AG10803 (cell line): ENCODE results near the gene DPF3.
A peak's percentile ranks its signal among the peaks of the same experiment; 100 is the strongest.

Experiments
- DNase-seq: peaks from one replicate; pipeline ENCODE4 v3.0.0; 2010; ENCODE audit warnings: low read depth
- H3K4me3 ChIP-seq: 2 replicates; pipeline ENCODE4 v1.5.1; 2011; ENCODE audit warnings: mild to moderate bottlenecking, low read length, control low read depth
- CTCF ChIP-seq: conservative IDR thresholded peaks from 2 replicates; pipeline ENCODE4 v1.5.1; 2011; ENCODE audit warnings: mild to moderate bottlenecking, low read length, control low read depth, inconsistent platforms

DPF3 gene

GRCh38 chr14:72801836-72802587 is 91.9 kb downstream of the DPF3 start:
- no peak for DNase-seq
- H3K4me3 ChIP-seq = no peak overlapping the region
- no peak for TF ChIP-seq CTCF

GRCh38 chr14:72801381-72801812 is 92.5 kb downstream of the DPF3 start:
- DNase-seq = peak; percentile 69
- no peak for TF ChIP-seq CTCF
- H3K4me3 ChIP-seq = no peak overlapping the region

GRCh38 chr14:72800848-72801370 is 93.0 kb downstream of the DPF3 start:
- no peak for TF ChIP-seq CTCF
- no peak for DNase-seq
- H3K4me3 ChIP-seq = no peak overlapping the region

- TF ChIP-seq CTCF = no peak
- no peak for DNase-seq
Observed at GRCh38 chr14:72800296-72800695, 93.6 kb downstream of the DPF3 start.

GRCh38 chr14:72796935-72797334 is 97.0 kb downstream of the DPF3 start:
- no peak for TF ChIP-seq CTCF
- no peak overlapping the region for H3K4me3 ChIP-seq
- no peak for DNase-seq

More at GRCh38 chr14:72800296-72800695, 93.6 kb downstream of the DPF3 start:
- no peak overlapping the region for H3K4me3 ChIP-seq

- no peak for DNase-seq
- no peak for TF ChIP-seq CTCF
- H3K4me3 ChIP-seq = no peak overlapping the region
Observed at GRCh38 chr14:72793156-72793939, 100.6 kb downstream of the DPF3 start.
